SK-N-SH (cell line): ENCODE data around the gene ARHGEF4. TPM values are rescaled to one million over a fixed set of nuclear protein-coding genes. Genes with fewer than 3 reads are reported as not detected.
A peak's percentile ranks its signal among the peaks of the same experiment; 100 is the strongest.

Experiments used
- CTCF ChIA-PET: fragments of 300-600, 350-600 bp; formaldehyde crosslinking; extraction: SDS; loops from one replicate; lab custom pipeline; 2021; lab: Yijun Ruan, JAX
- POLR2A ChIA-PET: fragments of 350-600 bp; sonication (Branson Sonifier 250); formaldehyde crosslinking; extraction: SDS; loops from one replicate; lab custom pipeline; 2020; ENCODE audit warnings: antibody characterized with exemption, inconsistent platforms; lab: Yijun Ruan, JAX
- DNase-seq: peaks from one replicate; pipeline ENCODE4 v3.0.0; 2012
- H2AFZ ChIP-seq: fragments of 200-600 bp; sonication (generic); 2 replicates; pipeline ENCODE4 v1.8.1; 2016; ENCODE audit warnings: antibody characterized with exemption, mild to moderate bottlenecking, low read depth
- H3F3A ChIP-seq: fragments of 200-600 bp; sonication (generic); replicated peaks from 2 replicates; pipeline ENCODE3; 2016; ENCODE audit warnings: antibody characterized with exemption, mild to moderate bottlenecking; ENCODE audit not compliant: insufficient read depth
- H3K27ac ChIP-seq, 2 experiments: fragments of 200-500 bp in 1 of 2; fragments of 200-600 bp in 1 of 2; sonication (Bioruptor generic) in 1 of 2; sonication (generic), shearing (Covaris generic) in 1 of 2; 2 replicates each; pipeline versions ENCODE4 v1.5.1 to v1.6.1; 2014 to 2016; ENCODE audit warnings: low read depth in 2 of 2, inconsistent platforms in 1 of 2, low read length in 1 of 2, mild to moderate bottlenecking in 1 of 2, mixed read lengths in 1 of 2
- H3K27me3 ChIP-seq: fragments of 200-600 bp; sonication (generic), shearing (Covaris generic); 2 replicates; pipeline ENCODE4 v1.6.1; 2016; ENCODE audit warnings: mixed run types; ENCODE audit not compliant: insufficient read depth
- H3K36me3 ChIP-seq, 2 experiments: fragments of 200-500 bp in 1 of 2; fragments of 200-600 bp in 1 of 2; sonication (Bioruptor generic) in 1 of 2; sonication (generic) in 1 of 2; replicated peaks in 1 of 2; 2 replicates each; pipeline versions ENCODE3 to v1.5.1; 2014 to 2016; ENCODE audit warnings: low read length in 1 of 2, mild to moderate bottlenecking in 1 of 2; ENCODE audit not compliant: insufficient read depth in 2 of 2, control insufficient read depth in 1 of 2
- H3K4me1 ChIP-seq, 2 experiments: fragments of 200-500 bp in 1 of 2; fragments of 200-600 bp in 1 of 2; sonication (Bioruptor generic) in 1 of 2; sonication (generic), shearing (Covaris generic) in 1 of 2; 2 replicates each; pipeline versions ENCODE4 v1.5.1 to v1.6.1; 2014 to 2016; ENCODE audit warnings: low read depth in 1 of 2, low read length in 1 of 2, mixed run types in 1 of 2; ENCODE audit not compliant: insufficient read depth in 2 of 2, control insufficient read depth in 1 of 2
- H3K4me2 ChIP-seq: fragments of 200-600 bp; sonication (generic), shearing (Covaris generic); 2 replicates; pipeline ENCODE4 v1.6.1; 2017; ENCODE audit warnings: mixed run types
- H3K4me3 ChIP-seq, 2 experiments: fragments of 200-500 bp in 1 of 2; fragments of 200-600 bp in 1 of 2; sonication (Bioruptor generic) in 1 of 2; sonication (generic), shearing (Covaris generic) in 1 of 2; 2 replicates each; pipeline versions ENCODE4 v1.5.1 to v1.8.1; 2014 to 2016; ENCODE audit warnings: low read depth in 2 of 2, inconsistent platforms in 1 of 2, low read length in 1 of 2, mild to moderate bottlenecking in 1 of 2, mixed read lengths in 1 of 2, moderate library complexity in 1 of 2
- H3K79me2 ChIP-seq: fragments of 200-600 bp; sonication (generic); 2 replicates; pipeline ENCODE4 v1.8.1; 2017; ENCODE audit warnings: mild to moderate bottlenecking; ENCODE audit not compliant: insufficient read depth
- H3K9ac ChIP-seq: fragments of 200-600 bp; sonication (generic); 2 replicates; pipeline ENCODE4 v1.6.1; 2017; ENCODE audit warnings: mixed run types
- H3K9me2 ChIP-seq: fragments of 200-600 bp; sonication (generic); 2 replicates; pipeline ENCODE4 v1.6.1; 2017; ENCODE audit warnings: mixed run types
- H3K9me3 ChIP-seq: fragments of 200-600 bp; sonication (generic); 2 replicates; pipeline ENCODE4 v1.6.1; 2017; ENCODE audit warnings: mixed run types, mild to moderate bottlenecking, moderate library complexity
- H4K20me1 ChIP-seq: fragments of 200-600 bp; sonication (generic); 2 replicates; pipeline ENCODE4 v1.6.1; 2017; ENCODE audit warnings: mild to moderate bottlenecking, mixed run types; ENCODE audit not compliant: insufficient read depth
- CTCF ChIP-seq: fragments of 200-600 bp; sonication (generic); IDR thresholded peaks from 2 replicates; pipeline ENCODE4 v1.6.1; 2017; ENCODE audit warnings: antibody characterized with exemption, mild to moderate bottlenecking, moderate library complexity
- ELF1 ChIP-seq: IDR thresholded peaks from 2 replicates; pipeline ENCODE4 v1.4.0; 2012
- EP300 ChIP-seq, 2 experiments: IDR thresholded peaks; 2 replicates each; pipeline versions ENCODE4 v1.4.0 to v1.6.1; 2012; ENCODE audit warnings: borderline replicate concordance in 1 of 2, low read depth in 1 of 2, low read length in 1 of 2
- FOSL2 ChIP-seq: IDR thresholded peaks from 2 replicates; pipeline ENCODE4 v1.4.0; 2012; ENCODE audit warnings: low read depth, mild to moderate bottlenecking, moderate library complexity, borderline replicate concordance
- FOXJ3 ChIP-seq: sonication (generic); formaldehyde crosslinking; IDR thresholded peaks from 2 replicates; pipeline ENCODE4 v1.5.1; 2020; ENCODE audit warnings: mild to moderate bottlenecking, missing genetic modification reagents
- FOXM1 ChIP-seq: IDR thresholded peaks from 2 replicates; pipeline ENCODE4 v1.4.0; 2012; ENCODE audit warnings: low read depth, mild to moderate bottlenecking
- GABPA ChIP-seq: IDR thresholded peaks from 2 replicates; pipeline ENCODE4 v1.4.0; 2012; ENCODE audit warnings: low read depth, mild to moderate bottlenecking
- GATA2 ChIP-seq: sonication (generic); formaldehyde crosslinking; IDR thresholded peaks from 2 replicates; pipeline ENCODE4 v1.5.0; 2020; ENCODE audit warnings: mild to moderate bottlenecking, missing genetic modification reagents
- JUND ChIP-seq: IDR thresholded peaks from 2 replicates; pipeline ENCODE4 v1.4.0; 2012
- MAX ChIP-seq: IDR thresholded peaks from 2 replicates; pipeline ENCODE4 v1.4.0; 2012; ENCODE audit warnings: low read depth
- MEF2A ChIP-seq: IDR thresholded peaks from 2 replicates; pipeline ENCODE4 v1.4.0; 2012; ENCODE audit warnings: low read depth, borderline replicate concordance
- MXI1 ChIP-seq: IDR thresholded peaks from 2 replicates; pipeline ENCODE4 v1.6.1; 2012; ENCODE audit warnings: mild to moderate bottlenecking, low read depth, low read length, improper control_type of control experiment
- NRF1 ChIP-seq: IDR thresholded peaks from 2 replicates; pipeline ENCODE4 v1.6.1; 2012; ENCODE audit warnings: low read depth, mild to moderate bottlenecking, low read length
- PBX3 ChIP-seq: IDR thresholded peaks from 2 replicates; pipeline ENCODE4; 2012
- RAD21 ChIP-seq: IDR thresholded peaks from 2 replicates; pipeline ENCODE4 v1.6.1; 2012; ENCODE audit warnings: mild to moderate bottlenecking, low read length
- RCOR1 ChIP-seq: fragments of 150-350 bp; IDR thresholded peaks from 2 replicates; pipeline ENCODE4 v1.6.1; 2017; ENCODE audit warnings: antibody characterized with exemption, low read length
- SIN3A ChIP-seq: IDR thresholded peaks from 2 replicates; pipeline ENCODE4 v1.6.1; 2012; ENCODE audit warnings: low read depth, mild to moderate bottlenecking, low read length, moderate library complexity, borderline replicate concordance
- SMC3 ChIP-seq: IDR thresholded peaks from 2 replicates; pipeline ENCODE4 v1.6.1; 2012; ENCODE audit warnings: low read depth, low read length, improper control_type of control experiment
- USF2 ChIP-seq: fragments of 150-350 bp; IDR thresholded peaks from 2 replicates; pipeline ENCODE4 v1.6.1; 2017; ENCODE audit warnings: antibody characterized with exemption, low read length, low read depth, borderline replicate concordance
- YY1 ChIP-seq: IDR thresholded peaks from 2 replicates; pipeline ENCODE4 v1.4.0; 2012; ENCODE audit warnings: low read depth, mild to moderate bottlenecking
- ZBTB33 ChIP-seq: IDR thresholded peaks from 2 replicates; pipeline ENCODE4 v1.4.0; 2012; ENCODE audit warnings: low read depth, borderline replicate concordance
- WGBS: methylation state at CpG from one replicate; pipeline ENCODE4 v1.1.6; 2017; ENCODE audit warnings: low lambda C conversion rate; 5-methylcytosine and 5-hydroxymethylcytosine counted together
- polyA plus RNA-seq, 3 experiments: library from polyadenylated mRNA; depleted of rRNA; stranded (reverse); fragments of >200 nt; gene quantifications; 2 replicates each; pipeline ENCODE4 v1.2.3, GENCODE V29; 2012

The ARHGEF4 gene
- polyA plus RNA-seq, 1 of the 3 experiments (the other 2 are of a cell fraction): 2.3 TPM

GRCh38 chr2:130823886-130824491, 12.7 kb upstream of the ARHGEF4 start:
- ChIA-PET POLR2A (no interaction called here), CTCF (interaction anchor here (1.0 to 6.9 kb wide), 3 partner anchors 27 to 96 kb away, joined by 4 to 57 read pairs (median 6); no protein-coding TSS in a partner anchor)
- peaks cover 4 to 16% of the 10 kb centered on the region in 2 experiments; a peak in 2 of 4 replicates for H3K4me1 ChIP-seq
- H3K27ac ChIP-seq: peak overlapping the region in 1 of 2 experiments; percentile 41; a peak in 1 of 4 replicates
- peak overlapping the region; percentile 49; the same call in 1 of the 2 replicates for H3K4me2 ChIP-seq
- TF ChIP-seq FOXJ3 (CRISPR knock-in tag) (no peak), SMC3 (no peak)
- no peak for DNase-seq
- no peaks in the 10 kb centered on the region for H3K9me3 ChIP-seq
- no peaks in the 10 kb centered on the region for H3F3A ChIP-seq
- no peaks in the 10 kb centered on the region for H3K79me2 ChIP-seq
- H3K4me3 ChIP-seq: no peak overlapping the region
- no peak overlapping the region for H3K9ac ChIP-seq
- H3K27me3 ChIP-seq: no peaks in the 10 kb centered on the region
- no peak overlapping the region for H2AFZ ChIP-seq
- no peaks in the 10 kb centered on the region for H4K20me1 ChIP-seq
- no peaks in the 10 kb centered on the region for H3K36me3 ChIP-seq
- 80% methylated on average over 8 of the region's 10 CpGs for WGBS
- H3K9me2 ChIP-seq: no peaks in the 10 kb centered on the region

- Histone ChIP-seq H3F3A (no peaks in the 10 kb centered on the region), H3K4me3 (no peak overlapping the region), H3K27me3 (no peaks in the 10 kb centered on the region), H3K4me1 (peaks cover 4 to 12% of the 10 kb centered on the region in 2 experiments; a peak in 2 of 4 replicates), H3K79me2 (no peaks in the 10 kb centered on the region), H3K27ac (peak overlapping the region in 1 of 2 experiments; percentile 41; a peak in 1 of 4 replicates), H3K9me2 (no peaks in the 10 kb centered on the region), H3K9ac (no peak overlapping the region), H3K9me3 (no peaks in the 10 kb centered on the region), H2AFZ (peak overlapping the region; percentile 6; the same call in 1 of the 2 replicates), H3K36me3 (no peaks in the 10 kb centered on the region), H3K4me2 (peak overlapping the region; percentile 49; the same call in 1 of the 2 replicates), H4K20me1 (no peaks in the 10 kb centered on the region)
- POLR2A ChIA-PET: no interaction called here
- CTCF ChIA-PET: interaction anchor here (0.8 to 6.9 kb wide), 5 partner anchors 13 to 96 kb away, joined by 3 to 57 read pairs (median 4); no protein-coding TSS in a partner anchor
- WGBS: 29% methylated on average over 7 of the region's 8 CpGs
- DNase-seq: no peak
- TF ChIP-seq YY1 (no peak), JUND (peak; percentile 57), RAD21 (no peak), PBX3 (peak; percentile 41), MXI1 (no peak), FOSL2 (peak; percentile 82), RCOR1 (no peak), ZBTB33 (no peak), GABPA (no peak), NRF1 (no peak), SIN3A (no peak), FOXM1 (no peak), GATA2 (no peak), SMC3 (no peak), ELF1 (no peak), MEF2A (no peak), EP300 (IDR thresholded peaks at IDR 0.05; ENCODE audit: borderline replicate concordance in 1 of 2, low read depth in 1 of 2, low read length in 1 of 2) (no peak), CTCF (no peak), USF2 (no peak), FOXJ3 (CRISPR knock-in tag) (no peak), MAX (0 out of 2 replicates have a peak, but pooled peaks have one; percentile 42)
Measured at GRCh38 chr2:130824492-130825061, 12.1 kb upstream of the ARHGEF4 start.
